ENCODE measurements around the gene TPRN.
A peak's percentile ranks its signal among the peaks of the same experiment; 100 is the strongest.

GRCh38 chr9:137212520-137212919, 12.0 kb upstream of the TPRN start:
- TF ChIP-seq POLR2A (IDR thresholded peaks at IDR 0.05; ENCODE audit: borderline replicate concordance, extremely low read depth, insufficient read depth, insufficient read length): no peak
- TF ChIP-seq, protein P1, sequence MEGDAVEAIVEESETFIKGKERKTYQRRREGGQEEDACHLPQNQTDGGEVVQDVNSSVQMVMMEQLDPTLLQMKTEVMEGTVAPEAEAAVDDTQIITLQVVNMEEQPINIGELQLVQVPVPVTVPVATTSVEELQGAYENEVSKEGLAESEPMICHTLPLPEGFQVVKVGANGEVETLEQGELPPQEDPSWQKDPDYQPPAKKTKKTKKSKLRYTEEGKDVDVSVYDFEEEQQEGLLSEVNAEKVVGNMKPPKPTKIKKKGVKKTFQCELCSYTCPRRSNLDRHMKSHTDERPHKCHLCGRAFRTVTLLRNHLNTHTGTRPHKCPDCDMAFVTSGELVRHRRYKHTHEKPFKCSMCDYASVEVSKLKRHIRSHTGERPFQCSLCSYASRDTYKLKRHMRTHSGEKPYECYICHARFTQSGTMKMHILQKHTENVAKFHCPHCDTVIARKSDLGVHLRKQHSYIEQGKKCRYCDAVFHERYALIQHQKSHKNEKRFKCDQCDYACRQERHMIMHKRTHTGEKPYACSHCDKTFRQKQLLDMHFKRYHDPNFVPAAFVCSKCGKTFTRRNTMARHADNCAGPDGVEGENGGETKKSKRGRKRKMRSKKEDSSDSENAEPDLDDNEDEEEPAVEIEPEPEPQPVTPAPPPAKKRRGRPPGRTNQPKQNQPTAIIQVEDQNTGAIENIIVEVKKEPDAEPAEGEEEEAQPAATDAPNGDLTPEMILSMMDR (IDR thresholded peaks at IDR 0.05 in 2 of 3, conservative IDR thresholded peaks at IDR 0.05 in 1 of 3; ENCODE audit: borderline replicate concordance in 1 of 3, insufficient read depth in 1 of 3, low read depth in 2 of 3, low read length in 2 of 3): peak in 2 of 3 experiments; percentile 22 to 28; a peak in 2 of 6 replicates
- no peak for TF ChIP-seq ELF1 (IDR thresholded peaks at IDR 0.05; ENCODE audit: borderline replicate concordance, low read depth)
- no peak for TF ChIP-seq REST (IDR thresholded peaks at IDR 0.05; ENCODE audit: low read depth)
- no peak for TF ChIP-seq SP1 (IDR thresholded peaks at IDR 0.05; ENCODE audit: low read depth)
